Effector CD4-positive, alpha-beta T cell (primary cell): ENCODE data around the gene EXOC4.

ENCODE experiments used
- DNase-seq: peaks from one replicate; pipeline ENCODE4 v3.0.0-alpha.2; 2020

EXOC4 gene

DNA sequence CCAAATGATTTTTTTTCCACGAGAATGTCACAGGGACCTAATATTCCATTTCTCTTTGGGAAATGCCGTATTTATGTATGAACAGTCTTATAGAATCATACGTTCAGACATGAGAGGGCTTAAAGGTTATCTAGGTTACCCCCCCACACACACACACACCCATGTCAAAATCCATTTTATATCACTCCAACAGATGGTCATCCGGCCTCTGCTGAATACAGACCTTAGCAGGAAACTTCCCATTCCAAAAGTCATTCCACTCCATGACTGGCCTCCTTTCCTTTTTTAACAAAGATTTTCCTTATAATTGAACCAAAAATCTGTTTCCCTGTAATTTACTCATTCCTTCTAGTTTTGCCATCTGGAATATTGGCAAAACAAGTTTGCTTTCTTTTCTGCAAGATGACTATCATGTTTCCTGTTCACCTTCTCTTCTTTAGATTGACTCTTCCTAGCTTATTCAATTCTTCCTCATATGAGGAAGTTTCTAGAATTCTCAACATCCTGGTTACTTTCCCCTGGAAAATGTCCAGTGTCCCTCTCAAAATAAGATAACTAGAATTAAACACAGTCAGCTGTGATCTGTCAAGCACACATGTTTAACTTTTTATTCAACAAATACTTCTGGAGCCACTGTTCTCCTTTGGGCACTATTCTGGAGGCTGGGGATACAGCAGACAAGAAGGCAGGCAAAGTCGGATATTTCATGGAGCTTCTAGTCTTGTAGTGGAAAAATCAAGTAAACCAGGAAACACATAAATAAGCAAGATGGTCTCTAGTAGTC lies 597.8 kb downstream of the EXOC4 start:
- DNase-seq: no peak

DNA sequence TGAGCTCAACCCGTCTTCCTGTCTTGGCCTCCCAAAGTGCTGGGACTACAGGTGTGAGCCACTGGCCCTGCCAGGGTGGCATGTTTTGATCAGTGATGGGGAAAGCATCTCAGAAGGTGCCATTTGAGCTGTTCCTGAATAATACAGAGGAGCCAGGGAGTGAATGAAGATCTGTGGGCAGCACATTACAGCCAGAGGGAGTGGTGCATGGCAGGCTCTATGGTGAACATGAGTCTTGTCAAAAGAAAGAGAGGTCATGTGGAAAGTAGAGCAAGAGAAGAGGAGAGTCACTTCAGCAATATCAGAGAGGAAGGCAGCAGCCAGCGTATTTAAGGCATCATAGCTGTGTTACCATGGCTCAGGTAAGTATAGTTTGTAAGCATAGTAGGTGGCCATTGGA lies 598.5 kb downstream of the EXOC4 start:
- no peak for DNase-seq

DNA sequence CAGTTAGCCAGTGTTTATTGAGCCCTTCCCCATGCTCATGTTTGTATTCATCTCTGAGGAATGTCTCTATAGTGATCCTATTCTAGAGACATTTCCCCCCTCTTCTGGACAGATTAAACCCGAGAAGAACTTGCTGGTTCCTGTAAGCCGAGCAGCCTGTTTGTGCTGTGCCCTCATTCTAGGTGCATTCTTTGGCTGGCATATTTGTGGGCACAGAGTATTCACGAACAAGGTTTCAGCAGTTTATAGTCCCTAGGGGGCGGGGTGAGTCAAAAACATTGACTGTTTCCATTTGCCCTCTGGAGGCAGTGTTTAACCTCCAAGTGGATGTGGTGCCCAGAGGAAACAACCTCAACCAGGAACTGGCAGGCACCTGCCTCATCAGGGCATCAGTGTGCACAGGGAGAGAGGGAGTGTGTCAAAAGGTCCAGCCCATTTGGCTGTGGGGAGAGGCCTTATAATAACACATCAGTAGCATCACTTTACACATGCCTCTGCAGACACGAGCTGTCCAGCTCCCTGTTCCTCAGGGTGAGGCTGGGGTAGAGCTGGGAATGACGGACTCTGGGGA lies 600.9 kb downstream of the EXOC4 start:
- DNase-seq: no peak

DNA sequence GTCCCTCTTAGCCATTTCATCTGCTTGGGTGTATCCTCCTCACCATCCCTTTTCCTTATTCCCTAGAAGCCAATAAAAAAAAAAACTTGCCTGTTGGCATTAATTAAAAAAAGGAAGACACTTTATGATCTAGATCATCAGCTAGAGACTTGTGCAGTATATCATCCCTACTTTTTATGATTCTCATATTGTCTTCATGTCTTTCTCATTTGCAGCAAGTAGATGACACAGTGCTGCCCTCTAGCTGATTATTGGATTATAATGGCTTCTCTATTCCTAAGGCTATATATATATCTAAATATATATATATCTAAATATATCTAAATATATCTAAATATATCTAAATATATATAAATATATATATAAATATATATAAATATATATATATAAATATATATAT lies 601.9 kb downstream of the EXOC4 start:
- no peak for DNase-seq

DNA sequence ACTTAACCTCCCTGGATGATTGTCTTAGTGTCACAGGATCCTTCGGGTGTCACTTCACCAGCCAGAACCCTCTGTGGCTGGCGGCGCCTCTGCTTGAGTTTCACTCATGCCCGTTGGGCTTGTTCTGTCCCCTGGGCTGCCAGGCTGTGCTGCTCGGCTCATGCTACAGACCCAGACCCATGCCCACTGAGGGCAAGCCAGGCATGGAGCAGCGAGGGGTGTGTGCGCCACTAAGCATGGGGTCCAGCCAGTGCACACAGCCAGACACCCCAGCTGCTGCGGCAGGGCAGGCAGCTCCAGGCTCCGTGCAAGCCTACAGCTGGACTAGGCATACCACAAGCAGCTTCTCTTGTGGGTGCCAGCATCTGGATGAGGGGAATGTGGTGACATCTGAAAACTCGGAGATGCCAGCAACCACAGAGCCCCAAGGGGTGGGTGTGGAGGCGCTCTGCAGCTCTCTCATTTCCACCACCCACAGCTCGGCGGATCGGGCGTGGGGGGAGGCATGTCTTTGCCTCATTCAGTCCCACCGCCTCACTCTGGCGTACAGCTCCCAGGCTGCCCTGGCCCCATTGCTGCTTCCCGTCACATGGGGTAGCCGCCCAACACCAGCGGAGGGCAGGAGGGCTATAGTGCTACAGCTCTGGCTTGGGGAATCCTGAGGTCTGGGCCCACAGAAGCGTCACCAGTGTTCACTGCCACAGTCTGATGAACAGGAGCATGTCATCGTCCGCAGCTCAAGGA lies 604.7 kb downstream of the EXOC4 start:
- DNase-seq: no peak

DNA sequence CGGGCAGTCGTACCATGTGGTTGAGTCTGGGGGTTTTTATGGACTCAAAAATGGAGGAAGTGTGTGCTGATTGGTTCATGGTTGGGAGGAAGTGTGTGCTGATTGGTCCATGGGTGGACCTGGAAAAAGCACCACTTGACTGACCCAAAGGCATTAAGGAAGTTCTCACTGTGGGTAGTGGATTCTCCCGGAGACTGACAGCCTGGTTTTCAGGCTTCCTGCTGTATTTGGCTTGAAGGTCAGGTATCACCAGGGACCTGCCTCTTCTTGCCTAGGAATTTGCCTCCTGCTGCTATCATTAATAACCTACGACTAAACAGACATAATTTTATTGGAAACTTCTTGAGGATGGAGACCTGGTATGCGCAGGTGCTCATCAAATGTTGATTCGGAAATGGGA lies 605.4 kb downstream of the EXOC4 start:
- no peak for DNase-seq

DNA sequence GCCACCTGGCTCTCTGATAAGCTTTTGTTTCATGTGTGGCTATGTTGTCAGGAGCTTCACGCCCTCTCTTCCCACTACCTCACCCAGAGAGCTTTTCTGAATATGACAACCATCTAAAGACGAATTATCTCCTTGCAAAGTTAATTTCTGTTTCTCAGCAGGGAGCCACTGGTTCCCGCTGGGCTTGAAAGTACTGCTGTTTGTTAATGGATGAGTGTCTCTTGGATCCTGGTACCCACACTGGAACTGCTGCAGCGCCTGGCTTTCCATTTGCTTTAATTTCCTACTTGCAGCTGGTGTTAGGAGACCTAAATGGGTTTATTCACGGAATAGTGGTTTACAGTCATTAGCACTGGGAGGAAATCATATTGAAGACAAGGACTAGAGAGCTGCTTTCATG lies 606.4 kb downstream of the EXOC4 start:
- DNase-seq: no peak

DNA sequence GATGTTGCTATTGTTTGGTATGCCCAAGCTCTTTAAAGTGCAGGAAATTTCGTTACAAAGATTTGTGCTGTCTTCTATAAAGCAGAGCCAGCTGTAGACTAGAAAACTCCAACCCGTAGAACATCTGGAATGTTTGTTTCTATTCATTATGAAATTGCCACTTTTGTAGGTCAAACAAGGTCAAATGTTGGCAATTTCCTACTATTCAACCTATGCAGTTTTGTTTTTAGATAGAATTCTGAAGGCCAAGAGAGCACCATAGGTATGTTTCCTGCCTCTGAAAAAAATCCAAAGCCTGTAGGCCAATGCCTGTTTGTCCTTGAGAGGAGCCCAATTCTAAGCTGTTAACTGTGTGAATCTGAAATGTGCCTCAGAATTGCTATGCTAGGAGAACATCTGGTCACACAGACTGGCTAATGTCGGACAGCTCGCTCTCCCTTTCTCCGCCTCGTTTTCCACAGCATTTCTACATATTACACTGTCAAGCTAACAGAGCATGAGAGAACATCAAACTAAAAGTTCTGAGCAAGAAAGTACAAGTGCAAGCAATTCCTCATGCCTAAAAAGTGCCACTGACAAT lies 607.1 kb downstream of the EXOC4 start:
- DNase-seq: no peak

DNA sequence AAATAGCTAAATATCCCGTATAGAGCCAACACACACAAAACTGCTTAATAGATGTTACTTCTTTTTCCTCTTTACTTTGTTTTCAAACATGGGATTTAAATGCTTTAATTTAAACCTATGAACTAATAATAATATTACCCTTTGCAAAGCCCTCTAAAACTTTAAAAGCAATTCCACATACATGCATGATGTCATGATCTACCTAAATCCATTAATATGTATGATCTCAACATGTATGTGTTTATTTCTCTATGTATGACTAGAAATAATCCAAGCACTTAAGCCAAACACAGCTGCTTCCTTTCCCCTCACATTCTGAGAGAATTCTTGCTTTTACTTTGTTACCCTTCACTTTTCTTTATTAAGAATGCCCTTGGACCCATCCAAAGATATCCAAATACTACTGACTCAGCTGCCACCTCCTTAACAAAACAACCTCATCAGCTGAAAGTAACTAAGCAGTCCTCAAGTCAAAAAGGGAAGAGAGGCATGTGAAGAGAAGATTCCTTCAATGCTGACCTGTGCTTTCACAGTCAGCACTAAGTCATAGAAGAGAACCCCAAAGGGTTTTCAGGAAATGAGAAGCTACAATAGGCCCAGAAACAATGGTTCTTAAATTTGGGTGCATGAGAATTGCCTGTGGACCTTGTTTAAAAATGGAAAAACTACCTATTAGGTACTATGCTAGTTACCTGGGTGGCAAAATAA lies 607.9 kb downstream of the EXOC4 start:
- no peak for DNase-seq

DNA sequence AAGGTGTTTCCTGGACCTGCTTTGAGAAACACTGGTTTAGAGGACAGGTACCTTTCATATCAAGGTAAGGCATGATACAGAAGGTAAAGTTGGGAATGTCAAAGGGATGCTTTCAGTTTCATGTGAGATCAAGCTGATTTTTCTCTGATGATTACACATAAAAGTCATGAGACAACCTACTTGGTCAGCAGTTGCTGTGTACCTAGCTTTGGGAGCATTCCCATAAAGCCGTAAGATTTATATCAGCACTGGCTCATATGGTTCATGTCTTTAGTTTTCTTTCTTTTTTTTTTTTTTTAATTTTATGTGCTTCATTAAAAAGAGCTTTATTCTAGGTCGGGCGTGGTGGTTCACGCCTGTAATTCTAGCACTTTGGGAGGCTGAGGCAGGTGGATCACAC lies 609.0 kb downstream of the EXOC4 start:
- no peak for DNase-seq

DNA sequence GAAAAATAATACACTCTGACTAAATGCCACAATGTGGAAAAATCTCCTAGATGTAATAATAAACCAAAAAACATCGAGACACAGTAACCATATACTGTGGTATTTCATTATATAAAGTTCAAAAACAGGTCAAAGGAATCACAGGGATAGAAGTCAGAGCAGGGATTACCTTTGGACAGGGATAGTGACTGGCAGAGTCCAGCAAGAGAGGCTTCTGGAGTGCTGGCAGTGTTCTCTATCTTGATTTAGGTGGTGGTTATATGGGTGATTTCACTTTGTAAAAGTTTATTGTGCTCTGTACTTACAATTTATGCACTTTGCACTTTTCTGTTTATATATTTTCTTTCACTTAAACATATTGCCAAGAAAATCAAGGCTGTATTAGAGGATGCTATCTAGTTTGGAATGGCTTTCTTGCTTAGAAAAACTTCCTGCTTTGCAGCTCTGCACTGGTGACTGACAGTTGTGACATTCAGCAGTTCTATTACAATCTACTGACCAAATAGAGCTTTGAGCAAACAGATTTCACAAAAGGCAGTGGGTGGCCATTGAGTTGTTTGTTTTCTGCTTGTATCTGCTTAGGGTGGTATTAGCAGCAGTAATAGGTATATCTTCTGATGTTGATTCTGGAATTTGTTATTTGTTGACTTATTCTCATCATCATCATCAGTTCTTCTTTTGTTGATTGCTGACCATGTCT lies 610.6 kb downstream of the EXOC4 start:
- no peak for DNase-seq

DNA sequence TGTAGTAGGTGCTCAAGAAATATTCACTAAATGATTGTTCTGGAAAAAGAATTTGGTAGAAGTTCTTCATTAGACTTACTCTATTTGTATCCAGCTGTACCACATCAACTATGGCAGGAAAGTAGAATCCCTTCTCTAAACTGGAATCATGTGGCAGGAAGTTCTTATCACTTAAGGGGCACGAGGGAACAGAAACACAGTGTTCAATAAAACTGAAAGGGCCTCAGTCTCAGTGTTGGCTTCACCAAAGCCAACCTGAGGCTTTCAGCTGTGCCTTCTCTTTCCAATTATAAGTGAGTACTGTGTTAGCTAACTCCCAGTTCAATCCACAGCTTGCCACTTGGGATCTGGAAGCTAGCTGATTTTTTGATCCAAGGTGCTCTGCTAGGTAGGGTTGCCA lies 616.7 kb downstream of the EXOC4 start:
- DNase-seq: no peak

DNA sequence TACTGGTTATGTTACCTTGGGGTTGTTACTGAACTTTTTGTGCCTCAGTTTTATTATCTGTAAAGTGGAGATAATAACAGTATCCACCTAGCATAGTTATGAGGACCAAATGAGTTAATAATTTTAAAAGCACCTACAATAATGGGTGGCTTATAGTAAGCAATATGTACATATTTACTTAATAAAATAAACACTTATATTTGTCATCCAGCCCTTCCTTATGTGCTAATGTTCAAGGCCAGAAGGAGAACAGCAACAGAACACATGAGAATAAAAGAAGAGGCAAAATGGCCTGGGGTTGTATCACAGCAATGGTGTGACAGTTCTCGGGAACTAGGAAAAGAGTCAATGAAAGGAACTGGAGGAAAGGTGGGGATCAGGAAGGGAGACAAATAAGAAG lies 618.9 kb downstream of the EXOC4 start:
- DNase-seq: no peak

DNA sequence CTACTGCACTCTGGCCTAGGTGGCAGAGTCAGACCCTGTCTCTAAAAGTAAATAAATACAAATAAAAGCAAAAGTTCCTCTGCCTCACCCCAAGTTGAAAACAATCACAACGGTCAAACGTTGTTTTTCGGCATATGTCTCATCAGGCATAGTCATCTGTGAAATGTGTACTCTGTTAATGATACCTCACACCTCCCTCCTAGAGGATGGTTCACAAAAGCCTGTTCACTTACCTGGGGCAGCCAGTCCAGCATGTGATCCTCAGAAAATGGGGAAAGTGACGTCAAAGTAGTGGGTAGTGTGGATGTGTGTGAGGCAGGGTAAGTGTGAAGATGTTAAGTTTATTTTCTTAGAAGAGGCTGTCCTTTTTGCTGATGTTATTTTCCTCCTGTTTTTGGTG lies 620.3 kb downstream of the EXOC4 start:
- no peak for DNase-seq

DNA sequence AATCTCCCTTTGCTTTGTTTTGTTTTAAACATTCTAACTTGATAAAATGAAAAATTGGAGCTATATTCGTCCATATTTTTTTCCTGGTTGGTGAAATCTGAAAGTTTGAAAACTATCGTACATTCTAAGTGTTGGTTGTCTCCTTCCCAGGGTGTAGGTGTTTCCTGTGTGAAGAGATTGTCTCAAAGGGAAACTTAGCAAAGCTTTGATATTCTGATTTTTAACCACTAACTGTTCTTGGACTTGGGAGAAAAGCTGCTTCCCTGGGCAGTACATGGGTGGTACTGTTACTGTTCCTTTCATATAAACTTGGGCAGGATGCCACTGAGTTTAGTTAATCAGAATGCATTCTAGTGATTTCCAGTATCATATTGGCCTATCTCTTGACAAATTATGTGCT lies 620.8 kb downstream of the EXOC4 start:
- no peak for DNase-seq

DNA sequence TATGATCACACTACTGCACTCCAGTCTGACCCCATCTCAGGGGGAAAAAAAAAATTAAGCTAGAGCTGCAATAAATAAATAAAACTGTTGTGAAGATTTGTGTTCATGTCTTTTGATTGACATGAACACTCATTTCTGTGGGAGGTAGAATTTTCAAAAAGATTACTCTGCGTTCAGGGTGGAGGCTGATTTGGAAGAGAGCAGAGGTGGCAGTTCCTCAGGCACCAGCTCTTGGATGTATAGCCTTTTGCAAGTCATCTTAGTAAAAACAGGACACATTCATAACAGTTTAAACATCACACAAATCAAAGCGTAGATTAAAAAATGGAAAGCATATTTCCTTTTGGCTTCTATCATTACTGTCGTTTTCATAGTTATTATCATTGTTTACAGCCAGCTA lies 630.7 kb downstream of the EXOC4 start:
- DNase-seq: no peak

DNA sequence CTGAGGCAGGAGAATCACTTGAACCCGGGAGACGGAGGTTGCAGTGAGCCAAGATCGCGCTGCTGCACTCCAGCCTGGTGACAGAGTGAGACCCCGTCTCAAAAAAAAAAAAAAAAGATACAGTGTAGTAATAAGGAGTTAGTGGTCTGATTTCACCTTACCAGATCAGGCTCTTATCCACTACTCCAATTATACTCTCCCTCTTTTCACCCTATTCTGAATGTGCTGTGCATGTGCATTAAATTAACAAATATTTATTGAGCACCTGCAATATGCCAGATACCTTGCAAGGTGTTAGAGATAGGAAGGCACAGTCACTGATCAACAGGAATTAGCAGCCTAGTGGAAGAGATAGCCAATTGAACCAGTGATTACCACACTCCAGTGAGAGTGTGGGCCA lies 632.3 kb downstream of the EXOC4 start:
- DNase-seq: no peak

DNA sequence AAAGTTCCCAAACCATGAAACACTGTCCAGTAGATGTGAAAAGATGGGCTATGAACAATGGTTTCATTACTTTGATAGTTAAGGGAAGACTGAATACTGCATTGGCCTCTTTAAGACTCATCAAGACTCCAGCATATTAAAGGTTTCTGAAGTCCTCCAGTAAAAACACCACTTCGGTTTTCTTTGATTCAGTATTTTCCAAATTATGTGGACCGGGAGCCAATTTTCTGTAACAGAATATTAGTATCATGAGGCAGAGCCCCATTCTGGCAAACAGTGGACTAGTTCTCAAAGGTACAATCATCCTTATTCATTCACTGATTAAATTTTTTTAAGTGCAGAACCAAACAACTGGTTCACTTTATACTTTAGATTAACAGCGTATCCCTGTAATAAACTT lies 633.2 kb downstream of the EXOC4 start:
- DNase-seq: no peak

DNA sequence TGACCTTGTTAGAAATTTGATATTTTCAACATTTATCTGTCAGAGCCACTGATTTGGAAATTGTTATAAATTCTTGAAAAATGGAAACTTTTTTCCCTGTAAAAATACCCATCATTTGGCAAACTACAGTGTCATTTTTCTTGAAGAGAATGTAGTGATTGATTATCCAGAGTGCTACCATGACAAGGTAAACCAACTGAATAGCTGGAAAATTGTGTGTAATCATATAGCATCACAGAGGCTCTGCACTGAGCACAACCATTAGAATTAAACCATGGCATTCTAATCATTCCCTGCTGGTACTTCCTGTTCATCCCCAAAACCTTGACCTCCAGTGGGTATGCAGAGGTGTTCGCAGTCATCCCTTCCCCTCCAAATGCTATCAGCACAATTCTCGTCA lies 633.9 kb downstream of the EXOC4 start:
- no peak for DNase-seq

DNA sequence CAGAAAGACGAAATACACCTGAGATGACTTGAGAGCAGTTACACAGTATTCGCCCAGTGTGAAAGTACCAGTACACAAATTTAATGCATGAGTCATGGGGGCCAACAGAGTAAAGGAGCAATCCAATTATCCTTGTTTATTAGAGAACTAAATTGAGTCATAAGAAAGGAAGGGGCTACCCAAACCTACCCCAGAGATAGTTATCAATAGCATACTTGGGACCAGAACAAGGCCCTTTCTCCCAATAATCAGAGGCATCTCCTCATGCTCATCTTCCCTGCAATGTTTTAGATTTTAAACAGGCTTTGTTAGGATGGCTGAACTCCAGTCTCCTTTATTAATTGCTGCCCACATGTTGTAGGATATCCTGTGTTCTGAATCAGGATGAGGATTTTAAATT lies 634.6 kb downstream of the EXOC4 start:
- DNase-seq: no peak

DNA sequence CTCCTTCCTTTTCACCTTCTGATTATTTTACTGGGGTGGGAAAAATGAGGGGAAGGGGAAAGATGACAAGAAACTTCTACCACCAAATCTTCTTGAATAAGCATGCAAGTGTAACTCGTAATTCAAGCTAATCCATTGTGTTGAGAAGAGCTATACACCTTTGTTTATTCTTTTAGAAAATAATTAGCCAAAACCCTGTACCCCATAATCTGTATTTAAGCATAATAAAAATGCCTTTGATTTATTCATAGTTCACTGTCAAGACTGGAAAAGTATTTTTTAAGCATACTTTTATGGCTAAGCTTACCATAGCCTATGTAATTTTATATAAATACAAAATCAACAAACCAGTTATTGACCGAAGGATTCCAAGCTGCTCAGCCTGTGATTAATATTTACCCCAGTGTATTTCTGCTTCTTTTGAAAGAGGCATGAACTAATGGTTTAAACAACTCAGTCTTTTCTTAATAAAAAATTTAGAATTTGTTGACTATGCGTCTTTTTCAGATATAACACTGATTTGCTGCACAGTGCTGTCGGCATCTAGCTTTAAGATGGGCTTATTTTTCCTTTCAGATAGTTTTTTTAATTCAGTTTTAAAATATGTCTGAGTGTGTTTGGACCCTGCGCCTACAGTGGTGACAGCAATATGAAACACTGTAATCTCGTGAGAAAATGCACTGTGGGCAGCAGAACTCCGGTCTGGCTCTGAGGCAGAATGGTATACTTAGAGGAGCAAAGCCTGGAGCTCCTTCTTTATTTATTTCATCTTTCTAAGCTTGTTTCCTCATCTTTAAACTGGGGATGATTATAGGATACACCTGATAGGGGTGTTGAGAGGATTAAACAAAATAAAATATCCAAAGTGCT lies 635.4 kb downstream of the EXOC4 start:
- DNase-seq: no peak

DNA sequence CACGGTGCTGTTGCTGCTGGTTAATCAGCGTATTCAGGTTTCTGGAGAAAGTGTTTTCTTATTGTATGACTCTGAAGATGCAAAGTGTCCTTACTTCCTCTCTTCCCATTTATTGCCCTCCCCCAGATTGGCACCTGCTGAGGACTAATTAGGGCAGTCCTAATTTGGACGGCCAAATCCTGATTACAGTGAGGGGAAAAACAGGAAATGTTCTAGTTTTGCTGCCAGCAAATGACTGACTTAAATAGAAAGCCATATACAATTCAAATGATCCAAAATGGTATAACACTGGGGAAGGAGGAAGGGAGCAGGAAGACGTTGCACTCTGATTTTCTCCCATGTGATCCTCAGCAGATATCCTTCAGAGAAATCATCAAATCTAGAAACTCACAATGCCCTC lies 651.9 kb downstream of the EXOC4 start:
- DNase-seq: no peak
